Stimulated activated CD4-positive, alpha-beta T cell treated with anti-CD3 and anti-CD28 coated beads, Interleukin-1b, Interleukin-23, amount 100 ng/mL, for 24 hours (primary cell): Measurements from ENCODE around the gene CAMTA1.
"Not testable (repeated sequence)": the region's sequence is repeated elsewhere in the genome, so short reads cannot be mapped to it uniquely, and the experiment has no call there.

Experiments
- DNase-seq, 4 experiments: peaks; one replicate each; pipeline ENCODE4 v3.0.0-alpha.2; 2020; ENCODE audit warnings: low read depth in 4 of 4, low spot score in 1 of 4

The CAMTA1 gene

GRCh38 chr1:7375781-7376660, 590.8 kb downstream of the CAMTA1 start:
- no peak for DNase-seq

- DNase-seq: no peak
Observed at GRCh38 chr1:7376676-7377075, 591.4 kb downstream of the CAMTA1 start.

GRCh38 chr1:7378346-7379130, 593.3 kb downstream of the CAMTA1 start:
- no peak for DNase-seq

GRCh38 chr1:7379441-7379971, 594.3 kb downstream of the CAMTA1 start:
- no peak for DNase-seq

GRCh38 chr1:7380068-7380467, 594.8 kb downstream of the CAMTA1 start:
- not testable (repeated sequence) for DNase-seq

GRCh38 chr1:7380712-7381111, 595.5 kb downstream of the CAMTA1 start:
- DNase-seq: no peak

- DNase-seq: not testable (repeated sequence)
Observed at GRCh38 chr1:7381729-7382128, 596.5 kb downstream of the CAMTA1 start.

- DNase-seq: no peak
Observed at GRCh38 chr1:7382971-7383370, 597.7 kb downstream of the CAMTA1 start.

GRCh38 chr1:7383671-7384520, 598.6 kb downstream of the CAMTA1 start:
- DNase-seq: no peak

GRCh38 chr1:7384679-7385078, 599.4 kb downstream of the CAMTA1 start:
- no peak for DNase-seq

- no peak for DNase-seq
Observed at GRCh38 chr1:7385471-7386225, 600.4 kb downstream of the CAMTA1 start.

GRCh38 chr1:7386226-7387052, 601.2 kb downstream of the CAMTA1 start:
- DNase-seq: no peak

GRCh38 chr1:7387053-7387927, 602.0 kb downstream of the CAMTA1 start:
- DNase-seq: no peak

- DNase-seq: no peak
Observed at GRCh38 chr1:7388141-7388487, 602.9 kb downstream of the CAMTA1 start.

GRCh38 chr1:7388488-7389185, 603.4 kb downstream of the CAMTA1 start:
- DNase-seq: no peak

GRCh38 chr1:7389201-7389905, 604.1 kb downstream of the CAMTA1 start:
- DNase-seq: no peak

GRCh38 chr1:7389906-7390603, 604.8 kb downstream of the CAMTA1 start:
- DNase-seq: no peak
